ENCODE data around the gene TMEM255A.

DNA sequence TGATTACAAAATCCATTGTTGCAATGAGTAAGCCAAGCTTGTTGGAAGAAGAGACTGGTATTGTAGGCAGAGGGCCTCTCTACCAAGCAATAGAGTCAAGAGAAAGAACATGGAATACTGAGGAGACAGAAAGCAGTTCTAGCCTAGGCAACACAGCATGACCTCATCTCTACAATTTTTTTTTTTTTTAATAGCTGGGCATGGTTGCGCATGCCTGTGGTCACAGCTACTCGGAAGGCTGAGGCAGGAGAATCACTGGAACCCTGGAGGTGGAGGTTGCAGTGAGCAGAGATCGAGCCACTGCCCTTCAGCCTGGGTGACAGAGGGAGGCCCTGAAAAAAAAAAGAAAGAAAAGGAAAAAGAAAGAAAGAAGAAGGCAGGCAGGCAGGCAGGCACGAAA lies 72.3 kb downstream of the TMEM255A start:
- TF ChIP-seq SUZ12 (IDR thresholded peaks at IDR 0.05; ENCODE audit: extremely low read depth, insufficient read depth, insufficient read length) (no peak), YY1 (IDR thresholded peaks at IDR 0.05; ENCODE audit: insufficient read depth, insufficient read length) (no peak)
